Thymus (tissue), 11 donors: ENCODE data around the gene EID3. TPM values are rescaled to one million over a fixed set of nuclear protein-coding genes. Genes with fewer than 3 reads are reported as not detected.
A peak's percentile ranks its signal among the peaks of the same experiment; 100 is the strongest.

Experiments used
- DNase-seq, 9 donors: peaks; one replicate each; pipeline ENCODE4 v3.0.0-alpha.2; 2013; ENCODE audit warnings: low spot score in 9 of 9, low read depth in 6 of 9, missing footprints in 1 of 9
- H3K27ac ChIP-seq, 2 donors: one replicate each; pipeline ENCODE4 v1.5.1; 2013; ENCODE audit warnings: control low read depth in 1 of 2, low read depth in 1 of 2, low read length in 1 of 2, mild to moderate bottlenecking in 1 of 2, moderate library complexity in 1 of 2
- H3K27me3 ChIP-seq, 2 donors: one replicate each; pipeline ENCODE4 v1.5.1; 2013; ENCODE audit warnings: low read length in 1 of 2; ENCODE audit not compliant: control insufficient read depth in 2 of 2, insufficient read depth in 1 of 2
- H3K36me3 ChIP-seq, 2 donors: one replicate each; pipeline ENCODE4 v1.5.1; 2013; ENCODE audit warnings: low read length in 1 of 2, mild to moderate bottlenecking in 1 of 2, moderate library complexity in 1 of 2; ENCODE audit not compliant: control insufficient read depth in 2 of 2, insufficient read depth in 2 of 2
- H3K4me1 ChIP-seq, 2 donors: one replicate each; pipeline ENCODE4 v1.5.1; 2013; ENCODE audit warnings: low read length in 2 of 2; ENCODE audit not compliant: control insufficient read depth in 2 of 2, insufficient read depth in 2 of 2
- H3K4me3 ChIP-seq, 2 donors: one replicate each; pipeline ENCODE4 v1.5.1; 2013; ENCODE audit warnings: low read length in 2 of 2, control low read depth in 1 of 2, mild to moderate bottlenecking in 1 of 2
- H3K9me3 ChIP-seq, 2 donors: one replicate each; pipeline ENCODE4 v1.5.1; 2013; ENCODE audit warnings: low read length in 1 of 2, mild to moderate bottlenecking in 1 of 2; ENCODE audit not compliant: control insufficient read depth in 2 of 2, insufficient read depth in 1 of 2
- WGBS: extraction: QIAGEN DNeasy Blood & Tissue Kit; methylation state at CpG from one replicate; pipeline ENCODE4 v1.1.7; 2013; 5-methylcytosine and 5-hydroxymethylcytosine counted together
- polyA plus RNA-seq: library from polyadenylated mRNA; stranded (reverse); fragments of 200-250 nt; gene quantifications from one replicate; pipeline ENCODE4 v1.2.3, GENCODE V29; 2013
- total RNA-seq: library from RNA; stranded (reverse); fragments of 120-200 nt; gene quantifications from one replicate; pipeline ENCODE4 v1.2.4, GENCODE V29; 2013
- donor health status: healthy.

EID3 gene
- total and polyA plus RNA-seq, 2 donors: 4.2 to 7.8 TPM

- WGBS: 87% methylated on average over 9 of the region's 9 CpGs
- no peak overlapping the region for H3K27ac ChIP-seq
- DNase-seq: no peak
- no peaks in the 10 kb centered on the region for H3K27me3 ChIP-seq
- no peaks in the 10 kb centered on the region for H3K9me3 ChIP-seq
- H3K36me3 ChIP-seq: peaks cover 31 to 50% of the 10 kb centered on the region in 2 donors
- H3K4me3 ChIP-seq: no peak overlapping the region
- H3K4me1 ChIP-seq: no peaks in the 10 kb centered on the region
Measured at GRCh38 chr12:104294927-104295668, 8.4 kb upstream of the EID3 start.

GRCh38 chr12:104295954-104296353 is 7.6 kb upstream of the EID3 start:
- no peak overlapping the region for H3K27ac ChIP-seq
- H3K36me3 ChIP-seq: peaks cover 31 to 50% of the 10 kb centered on the region in 2 donors
- DNase-seq: no peak
- no peak overlapping the region for H3K4me3 ChIP-seq
- 97% methylated on average over 1 of the region's 1 CpG for WGBS
- H3K9me3 ChIP-seq: no peaks in the 10 kb centered on the region
- no peaks in the 10 kb centered on the region for H3K4me1 ChIP-seq
- no peaks in the 10 kb centered on the region for H3K27me3 ChIP-seq

GRCh38 chr12:104296718-104297117 is 6.8 kb upstream of the EID3 start:
- Histone ChIP-seq H3K9me3 (no peaks in the 10 kb centered on the region), H3K4me3 (no peak overlapping the region), H3K27me3 (no peaks in the 10 kb centered on the region), H3K27ac (no peak overlapping the region), H3K36me3 (peaks cover 30 to 48% of the 10 kb centered on the region in 2 donors), H3K4me1 (no peaks in the 10 kb centered on the region)
- WGBS: 96% methylated on average over 4 of the region's 4 CpGs
- no peak for DNase-seq

- Histone ChIP-seq H3K36me3 (peaks cover 22 to 42% of the 10 kb centered on the region in 2 donors), H3K4me3 (no peak overlapping the region)
Measured at GRCh38 chr12:104297477-104298113, 5.9 kb upstream of the EID3 start.

GRCh38 chr12:104299842-104300481 is 3.6 kb upstream of the EID3 start:
- Histone ChIP-seq H3K27me3 (no peaks in the 10 kb centered on the region), H3K4me3 (no peak overlapping the region), H3K9me3 (no peaks in the 10 kb centered on the region), H3K4me1 (peaks cover 4 to 13% of the 10 kb centered on the region in 2 donors), H3K36me3 (peaks cover 15 to 27% of the 10 kb centered on the region in 2 donors), H3K27ac (no peak overlapping the region)
- no peak for DNase-seq
- WGBS: 94% methylated on average over 6 of the region's 6 CpGs

More at GRCh38 chr12:104297477-104298113, 5.9 kb upstream of the EID3 start:
- Histone ChIP-seq H3K4me1 (no peaks in the 10 kb centered on the region), H3K9me3 (no peaks in the 10 kb centered on the region), H3K27ac (no peak overlapping the region), H3K27me3 (no peaks in the 10 kb centered on the region)
- 97% methylated on average over 10 of the region's 10 CpGs for WGBS
- DNase-seq: no peak

GRCh38 chr12:104304261-104305009 is 896 bp downstream of the EID3 start:
- Histone ChIP-seq H3K9me3 (no peaks in the 10 kb centered on the region), H3K27me3 (no peaks in the 10 kb centered on the region), H3K27ac (no peak overlapping the region), H3K36me3 (no peaks in the 10 kb centered on the region), H3K4me3 (peak overlapping the region; percentile 46 to 49), H3K4me1 (peaks cover 4 to 13% of the 10 kb centered on the region in 2 donors)
- 96% methylated on average over 10 of the region's 10 CpGs for WGBS
- DNase-seq: no peak

GRCh38 chr12:104305349-104305748 is 1.8 kb downstream of the EID3 start:
- Histone ChIP-seq H3K4me1 (peaks cover 4 to 13% of the 10 kb centered on the region in 2 donors), H3K27ac (no peak overlapping the region), H3K36me3 (peaks cover 4% of the 10 kb centered on the region in 2 donors), H3K9me3 (no peaks in the 10 kb centered on the region), H3K27me3 (no peaks in the 10 kb centered on the region), H3K4me3 (no peak overlapping the region)
- 100% methylated on average over 2 of the region's 2 CpGs for WGBS
- no peak for DNase-seq

GRCh38 chr12:104306376-104306775 is 2.8 kb downstream of the EID3 start:
- no peak overlapping the region for H3K27ac ChIP-seq
- no peak for DNase-seq
- no peak overlapping the region for H3K4me3 ChIP-seq
- no peaks in the 10 kb centered on the region for H3K9me3 ChIP-seq
- peaks cover 8 to 10% of the 10 kb centered on the region in 2 donors for H3K36me3 ChIP-seq
- 96% methylated on average over 2 of the region's 2 CpGs for WGBS
- H3K4me1 ChIP-seq: peaks cover 4 to 13% of the 10 kb centered on the region in 2 donors
- H3K27me3 ChIP-seq: no peaks in the 10 kb centered on the region
